Ovary (tissue), 9 donors: Measurements from ENCODE around the gene CST7. TPM values are rescaled to one million over a fixed set of nuclear protein-coding genes. Genes with fewer than 3 reads are reported as not detected.

ENCODE experiments used
- DNase-seq, 5 donors: peaks; one replicate each; pipeline ENCODE4 v3.0.0-alpha.2; 2019 to 2020
- H3K27ac ChIP-seq, 2 donors: fragments of 200-600 bp; one replicate each; pipeline versions ENCODE4 v1.5.1 to v1.8.0; 2019 to 2022
- H3K27me3 ChIP-seq: fragments of 200-600 bp; one replicate; pipeline ENCODE4 v1.8.0; 2022
- H3K36me3 ChIP-seq: fragments of 200-600 bp; sonication (generic); one replicate; pipeline ENCODE4 v1.5.1; 2019
- H3K4me1 ChIP-seq: one replicate; pipeline ENCODE4 v1.8.1; 2013; ENCODE audit warnings: mild to moderate bottlenecking, moderate library complexity; ENCODE audit not compliant: insufficient read depth
- H3K4me3 ChIP-seq: fragments of 200-600 bp; sonication (generic); one replicate; pipeline ENCODE4 v1.5.1; 2017
- H3K9me3 ChIP-seq, 2 donors: fragments of 200-600 bp in 1 of 2; sonication (generic) in 1 of 2; one replicate each; pipeline versions ENCODE4 v1.5.1 to v1.8.1; 2013 to 2019; ENCODE audit warnings: mild to moderate bottlenecking in 1 of 2, moderate library complexity in 1 of 2
- EP300 ChIP-seq: sonication (generic); formaldehyde crosslinking; IDR thresholded peaks from one replicate; pipeline ENCODE4 v1.6.1; 2017; ENCODE audit warnings: antibody characterized with exemption
- POLR2A ChIP-seq: fragments of 450-650 bp; IDR thresholded peaks from one replicate; pipeline ENCODE4 v1.6.1; 2017; ENCODE audit warnings: antibody characterized with exemption, mild to moderate bottlenecking, moderate library complexity
- WGBS, 3 donors: extraction: QIAGEN DNeasy Blood & Tissue Kit in 1 of 3; methylation state at CpG; one replicate each; pipeline versions ENCODE4 v1.1.5 to v1.1.7; 2013 to 2017; 5-methylcytosine and 5-hydroxymethylcytosine counted together
- intact Hi-C, 4 donors: fragments of 100-400 bp; cut with DNase I; formaldehyde crosslinking; loops; one replicate each; pipeline versions ENCODE4 v1.11.0 to v1.15.1; 2022 to 2023
- polyA plus RNA-seq, 2 donors: library from polyadenylated mRNA; stranded (reverse); fragments of 200-250 nt in 1 of 2; fragments of 350-450 nt in 1 of 2; fragmentation: Illumina TruSeq in 1 of 2; extraction: RNeasy Lipid Tissue Mini Kit (QIAGEN cat#74804) in 1 of 2; gene quantifications; one replicate each; pipeline ENCODE4 v1.2.3, GENCODE V29; 2013 to 2014
- total RNA-seq, 7 donors: library from RNA; depleted of rRNA in 2 of 7; stranded (reverse); fragments of >200 nt in 2 of 7; fragmentation: NEBNext Ultra II Directional in 3 of 7; extraction: Animal tissue kit (Norgen Biotek cat#: 25700) in 3 of 7; gene quantifications; one replicate each; pipeline versions ENCODE4 v1.1.0 to v1.2.4, GENCODE V29; 2016 to 2023
- TF ChIP-seq, protein P1 (sequence below), 3 donors: fragments of 450-650 bp in 2 of 3; fragments of 200-600 bp in 1 of 3; IDR thresholded peaks; one replicate each; pipeline versions ENCODE4 v1.5.1 to v1.8.0; 2016 to 2022; ENCODE audit warnings: antibody characterized with exemption in 3 of 3, mild to moderate bottlenecking in 1 of 3
- donor health status: DM: no; HTN: no; CAD: no; lungs with moderate emphysema.
- donor health status: DM: no; HTN: no; CAD: no.
- donor health status: Bipolar disorder and iron deficiency.
- donor health status: DM: yes; HTN: yes; CAD: no.
- donor health status: DM: no; HTN: no; CAD: no.
- donor health status: DM: yes; HTN: yes; CAD: no.

The CST7 gene
- total and polyA plus RNA-seq, 9 donors = 0.48 to 5.9 (median 1.1) TPM; not detected in 1

DNA sequence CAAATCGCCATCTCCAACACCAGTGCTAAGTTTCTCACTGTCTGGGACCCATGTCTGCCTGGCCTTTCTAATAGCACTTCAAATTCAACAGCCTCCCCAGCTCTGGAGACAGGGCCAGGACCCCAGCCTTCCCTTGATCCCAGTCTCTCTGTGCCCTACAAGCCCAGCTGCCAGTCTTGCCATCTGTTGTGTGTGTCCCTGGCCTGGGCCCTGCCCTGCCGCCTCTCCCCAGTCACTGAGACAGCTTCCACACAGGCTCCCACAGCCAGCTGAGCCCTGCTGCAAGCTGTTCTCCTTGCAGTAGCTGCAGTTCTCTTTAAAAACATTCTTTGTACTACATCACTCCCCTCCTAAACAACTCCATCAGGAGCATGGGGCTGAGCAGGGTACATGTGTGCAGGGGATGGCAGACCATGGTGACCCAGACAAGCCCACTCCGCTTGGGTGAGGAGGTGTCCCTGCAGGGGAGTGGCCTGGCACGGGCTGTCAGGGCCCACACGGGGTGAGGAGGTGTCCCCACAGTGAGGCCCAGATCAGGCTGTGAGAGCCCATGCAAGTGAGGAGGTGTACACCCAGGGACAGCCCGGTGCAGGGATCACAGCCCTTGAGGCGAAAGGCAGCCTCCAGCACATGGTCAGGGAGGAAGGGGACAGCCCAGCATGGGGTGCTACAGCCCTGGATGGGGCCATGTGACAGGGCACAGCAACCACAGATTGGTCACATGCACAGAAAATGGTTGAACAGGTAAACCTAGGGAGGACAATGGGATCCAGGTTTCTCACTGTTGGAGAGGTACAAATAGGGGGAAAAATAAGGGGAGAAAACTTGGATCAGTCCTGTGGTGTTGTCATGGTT lies 16.2 kb downstream of the CST7 start:
- DNase-seq = peak in 2 of 5 donors; percentile 3 to 8
- Histone ChIP-seq H3K9me3 (no peaks in the 10 kb centered on the region), H3K4me1 (no peaks in the 10 kb centered on the region), H3K36me3 (no peaks in the 10 kb centered on the region), H3K4me3 (no peak overlapping the region), H3K27me3 (no peaks in the 10 kb centered on the region), H3K27ac (no peak overlapping the region)
- 84 to 89% (median 89%) methylated on average over 7 of the region's 7 CpGs for WGBS, 3 donors
- TF ChIP-seq, protein P1, sequence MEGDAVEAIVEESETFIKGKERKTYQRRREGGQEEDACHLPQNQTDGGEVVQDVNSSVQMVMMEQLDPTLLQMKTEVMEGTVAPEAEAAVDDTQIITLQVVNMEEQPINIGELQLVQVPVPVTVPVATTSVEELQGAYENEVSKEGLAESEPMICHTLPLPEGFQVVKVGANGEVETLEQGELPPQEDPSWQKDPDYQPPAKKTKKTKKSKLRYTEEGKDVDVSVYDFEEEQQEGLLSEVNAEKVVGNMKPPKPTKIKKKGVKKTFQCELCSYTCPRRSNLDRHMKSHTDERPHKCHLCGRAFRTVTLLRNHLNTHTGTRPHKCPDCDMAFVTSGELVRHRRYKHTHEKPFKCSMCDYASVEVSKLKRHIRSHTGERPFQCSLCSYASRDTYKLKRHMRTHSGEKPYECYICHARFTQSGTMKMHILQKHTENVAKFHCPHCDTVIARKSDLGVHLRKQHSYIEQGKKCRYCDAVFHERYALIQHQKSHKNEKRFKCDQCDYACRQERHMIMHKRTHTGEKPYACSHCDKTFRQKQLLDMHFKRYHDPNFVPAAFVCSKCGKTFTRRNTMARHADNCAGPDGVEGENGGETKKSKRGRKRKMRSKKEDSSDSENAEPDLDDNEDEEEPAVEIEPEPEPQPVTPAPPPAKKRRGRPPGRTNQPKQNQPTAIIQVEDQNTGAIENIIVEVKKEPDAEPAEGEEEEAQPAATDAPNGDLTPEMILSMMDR (IDR thresholded peaks at IDR 0.05) = no peak
- TF ChIP-seq POLR2A (no peak), EP300 (no peak)
- intact Hi-C loops = no loop called here

GRCh38 chr20:24966317-24967012 lies 17.4 kb downstream of the CST7 start:
- no peaks in the 10 kb centered on the region for H3K4me1 ChIP-seq
- no peaks in the 10 kb centered on the region for H3K27me3 ChIP-seq
- no peak overlapping the region for H3K4me3 ChIP-seq
- no peak overlapping the region for H3K27ac ChIP-seq
- intact Hi-C loops = no loop called here
- WGBS, 3 donors = 89 to 92% (median 91%) methylated on average over 15 of the region's 15 CpGs
- no peaks in the 10 kb centered on the region for H3K36me3 ChIP-seq
- DNase-seq = peak in 1 of 5 donors; percentile 3
- TF ChIP-seq EP300 = no peak
- TF ChIP-seq, protein P1 (IDR thresholded peaks at IDR 0.05) = no peak
- TF ChIP-seq POLR2A = no peak
- H3K9me3 ChIP-seq = no peaks in the 10 kb centered on the region

GRCh38 chr20:24968278-24968800 lies 19.3 kb downstream of the CST7 start:
- DNase-seq = no peak
- Histone ChIP-seq H3K9me3 (no peaks in the 10 kb centered on the region), H3K36me3 (no peaks in the 10 kb centered on the region), H3K4me1 (no peaks in the 10 kb centered on the region), H3K27ac (no peak overlapping the region), H3K4me3 (no peak overlapping the region), H3K27me3 (no peaks in the 10 kb centered on the region)
- 86 to 93% (median 91%) methylated on average over 5 of the region's 5 CpGs for WGBS, 3 donors
- intact Hi-C loops = no loop called here
- TF ChIP-seq EP300 (no peak), POLR2A (no peak)
- TF ChIP-seq, protein P1 (IDR thresholded peaks at IDR 0.05) = no peak

DNA sequence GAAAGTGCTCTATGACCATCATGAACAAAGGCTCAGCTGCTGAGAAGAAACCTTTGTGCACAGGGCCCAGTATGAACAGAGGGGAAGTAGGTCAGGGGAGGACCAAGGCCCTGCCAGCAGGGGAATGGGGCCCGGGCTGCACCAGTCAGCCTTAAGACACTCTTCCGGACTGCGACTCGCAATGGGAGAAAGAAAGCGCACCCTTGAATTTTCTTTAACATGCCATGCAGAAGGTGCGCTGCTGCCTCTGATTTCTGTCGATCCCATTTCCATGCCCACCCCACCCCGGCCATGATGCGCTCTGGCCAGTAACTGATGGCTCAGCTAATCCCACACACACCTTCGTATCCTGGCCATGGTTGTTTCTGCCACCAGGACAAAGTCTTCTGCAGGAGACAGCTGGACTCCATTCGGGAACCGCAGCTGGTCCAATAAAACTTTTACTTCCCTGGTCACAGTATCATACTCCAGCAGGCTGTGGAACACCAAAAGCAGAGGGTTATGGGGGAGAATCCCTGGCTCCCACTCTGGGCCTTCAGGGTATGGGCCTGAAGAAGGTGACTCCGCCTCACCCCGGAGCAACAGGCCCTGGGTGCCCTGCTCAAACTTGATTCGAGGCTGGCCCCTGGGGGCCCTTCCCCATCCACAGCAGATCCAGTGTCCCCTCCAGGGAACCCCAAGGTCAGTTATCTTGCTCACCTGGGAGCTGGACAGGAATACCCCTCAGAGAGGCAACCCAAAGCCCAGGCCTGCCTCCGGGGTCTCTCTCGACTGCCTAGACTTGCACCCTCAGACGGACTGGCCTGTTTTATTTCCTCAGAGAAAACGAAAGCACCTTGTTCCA lies 20.3 kb downstream of the CST7 start:
- no peak for DNase-seq
- Histone ChIP-seq H3K4me3 (no peak overlapping the region), H3K9me3 (no peaks in the 10 kb centered on the region), H3K27me3 (no peaks in the 10 kb centered on the region), H3K27ac (no peak overlapping the region), H3K4me1 (no peaks in the 10 kb centered on the region), H3K36me3 (no peaks in the 10 kb centered on the region)
- WGBS, 3 donors = 95 to 98% (median 97%) methylated on average over 19 of the region's 19 CpGs
- intact Hi-C loops = loop anchor here in 1 of 4 donors (5.0 kb wide), 1 partner anchor 177 kb away; no protein-coding TSS in a partner anchor
- no peak for TF ChIP-seq POLR2A
- TF ChIP-seq, protein P1 (IDR thresholded peaks at IDR 0.05) = no peak
- no peak for TF ChIP-seq EP300
